GM18526 (cell line): Measurements from ENCODE around the gene UBE3C.

Source experiments
- POLR2A ChIP-seq: IDR thresholded peaks from 3 replicates; pipeline ENCODE4 v1.6.1; 2011; ENCODE audit not compliant: insufficient read length; ENCODE audit errors: extremely low read depth

UBE3C gene

GRCh38 chr7:157125376-157126223 is 13.1 kb upstream of the UBE3C start:
- TF ChIP-seq POLR2A, result no peak

DNA sequence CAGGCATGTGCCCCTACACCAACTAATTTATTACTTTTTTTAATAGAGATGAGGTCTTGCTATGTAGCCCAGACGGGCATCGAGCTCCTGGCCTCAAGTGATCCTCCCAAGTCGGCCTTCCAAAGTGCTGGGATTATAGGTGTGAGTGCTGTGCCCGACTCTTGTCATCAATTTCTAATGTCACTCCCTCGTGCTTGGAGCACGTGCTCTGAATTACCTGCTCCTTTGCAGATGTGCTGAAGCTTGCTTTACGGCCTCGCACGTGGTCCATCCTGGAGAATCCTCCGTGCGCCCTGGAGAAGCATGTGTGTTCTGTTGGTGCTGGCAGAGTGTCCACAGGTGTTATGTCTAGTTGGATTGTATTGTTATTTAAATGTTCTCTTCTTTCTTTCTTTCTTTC is 11.8 kb upstream of the UBE3C start:
- no peak for TF ChIP-seq POLR2A

DNA sequence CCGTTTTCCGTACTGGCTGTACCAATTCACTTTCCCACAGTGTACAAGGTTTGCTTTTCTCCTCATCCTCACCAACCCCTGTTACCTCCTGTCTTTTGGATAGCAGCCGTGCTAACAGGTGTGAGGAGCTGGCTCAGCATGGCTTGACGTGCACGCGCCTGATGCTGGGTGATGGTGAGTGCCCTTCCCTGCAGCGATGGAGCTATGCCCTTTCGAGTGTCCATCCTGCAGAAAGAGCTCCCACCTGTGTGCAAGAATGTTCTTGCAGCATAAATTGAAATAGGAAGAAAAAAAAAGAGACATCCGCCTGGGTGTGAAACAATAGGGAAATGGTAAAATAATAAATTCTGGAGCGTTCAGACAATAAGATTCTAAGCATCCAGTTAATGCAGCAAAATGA is 9.5 kb upstream of the UBE3C start:
- TF ChIP-seq POLR2A, result no peak

GRCh38 chr7:157129907-157130460 is 8.7 kb upstream of the UBE3C start:
- TF ChIP-seq POLR2A, result no peak

- no peak for TF ChIP-seq POLR2A
Measured at GRCh38 chr7:157132796-157133195, 5.9 kb upstream of the UBE3C start.

DNA sequence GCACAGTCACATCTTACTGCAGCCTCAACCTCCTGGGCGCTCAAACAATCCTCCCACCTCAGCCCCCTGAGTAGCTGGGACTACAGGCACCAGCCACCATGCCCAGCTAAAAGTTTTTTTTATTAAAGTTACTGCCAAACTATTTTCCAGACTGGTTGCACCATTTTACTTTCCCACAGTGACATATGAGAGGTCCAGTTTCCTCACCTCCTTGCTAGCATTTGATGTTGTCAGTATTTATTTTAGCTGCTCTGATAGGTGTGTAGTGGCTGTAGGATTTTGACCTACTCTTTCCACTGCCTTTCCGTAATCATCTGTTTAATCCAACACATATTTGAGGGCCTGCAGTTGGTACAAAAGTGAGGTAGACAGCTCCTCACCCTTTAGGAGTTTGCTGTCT is 5.4 kb upstream of the UBE3C start:
- TF ChIP-seq POLR2A, result no peak

DNA sequence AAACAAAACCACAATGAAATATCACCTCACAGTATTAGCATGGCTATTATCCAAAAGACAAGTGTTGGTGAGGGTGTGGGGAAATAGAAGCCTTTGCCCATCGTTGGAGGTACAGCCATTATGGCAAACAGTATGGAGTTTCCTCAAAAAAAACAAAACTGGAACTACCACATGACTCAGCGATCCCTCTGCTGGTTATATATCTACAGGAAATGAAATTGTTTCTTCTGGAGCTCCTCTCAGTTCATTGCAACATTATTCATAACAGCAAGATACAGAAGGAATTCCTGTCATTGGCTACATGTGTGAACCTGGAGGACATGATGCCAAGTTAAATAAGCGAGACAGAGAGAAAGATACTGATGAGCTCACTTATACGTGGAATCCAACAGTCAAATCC is 2.4 kb upstream of the UBE3C start:
- no peak for TF ChIP-seq POLR2A

DNA sequence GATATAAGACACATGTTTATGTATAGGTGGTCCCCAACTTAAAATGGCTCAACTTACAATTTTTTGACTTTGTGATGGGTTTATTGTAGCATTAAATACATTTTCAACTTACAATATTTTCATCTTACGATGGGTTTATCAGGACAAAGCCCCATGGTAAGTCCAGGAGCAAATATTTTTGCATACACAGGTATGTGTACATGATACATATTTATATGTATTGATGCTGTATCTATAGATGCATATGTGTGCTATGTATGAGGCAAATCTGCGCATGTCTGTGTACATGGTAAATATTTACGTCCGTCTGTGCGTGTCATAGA is 664 bp upstream of the UBE3C start:
- TF ChIP-seq POLR2A, result no peak

GRCh38 chr7:157139111-157139809 is 534 bp downstream of the UBE3C start:
- TF ChIP-seq POLR2A, result no peak

GRCh38 chr7:157139810-157140510 is 1.2 kb downstream of the UBE3C start:
- no peak for TF ChIP-seq POLR2A

- TF ChIP-seq POLR2A, result no peak
Measured at GRCh38 chr7:157140511-157140905, 1.8 kb downstream of the UBE3C start.

- no peak for TF ChIP-seq POLR2A
Measured at GRCh38 chr7:157141525-157142060, 2.9 kb downstream of the UBE3C start.

GRCh38 chr7:157143788-157144187 is 5.1 kb downstream of the UBE3C start:
- no peak for TF ChIP-seq POLR2A

DNA sequence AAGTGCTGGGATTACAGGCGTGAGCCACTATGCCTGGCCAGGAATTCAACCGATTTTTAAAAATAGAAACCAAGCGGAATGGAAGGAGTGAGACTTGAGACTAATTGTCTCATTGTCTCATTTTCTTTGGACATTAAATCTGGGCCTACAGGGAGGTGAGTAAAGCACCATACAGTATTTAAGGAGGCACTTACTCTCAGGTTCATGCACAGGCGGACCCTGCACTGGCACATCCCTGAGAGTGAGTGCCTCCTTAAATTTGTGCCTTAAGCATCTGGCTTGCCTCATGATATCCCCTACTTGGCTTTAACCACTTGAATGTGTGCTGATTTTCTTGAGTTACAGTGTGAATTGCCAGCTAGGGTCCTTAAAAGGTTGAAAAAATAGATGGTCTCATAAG is 10.6 kb downstream of the UBE3C start:
- no peak for TF ChIP-seq POLR2A

DNA sequence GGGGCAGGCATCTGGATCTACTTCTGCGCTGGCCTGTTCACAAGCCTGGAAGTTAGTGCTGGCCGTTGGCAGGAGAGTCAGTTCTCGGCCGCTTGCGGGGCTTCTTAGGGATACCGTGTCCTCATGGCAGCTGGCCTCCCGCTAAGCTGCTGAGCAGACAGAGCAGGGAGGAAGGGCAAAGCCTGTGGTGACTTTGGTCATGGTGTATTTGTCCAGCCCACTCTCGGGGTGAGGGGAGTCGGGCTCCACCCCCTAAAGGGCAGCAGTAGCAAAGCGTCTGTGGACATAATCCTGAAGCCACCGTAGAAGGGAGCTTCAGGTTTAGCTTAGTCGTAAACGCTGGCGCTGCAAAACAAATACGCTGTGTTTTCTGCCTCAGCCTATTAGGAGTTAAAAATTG is 12.2 kb downstream of the UBE3C start:
- no peak for TF ChIP-seq POLR2A

GRCh38 chr7:157151626-157152339 is 13.1 kb downstream of the UBE3C start:
- no peak for TF ChIP-seq POLR2A
